Natural killer cell (primary cell): Measurements from ENCODE around the gene PAFAH1B1. TPM values are rescaled to one million over a fixed set of nuclear protein-coding genes. Genes with fewer than 3 reads are reported as not detected.

Source experiments
- ATAC-seq, 3 donors: fragments of 150-1000 bp in 2 of 3; fragments of 200-7000 bp in 1 of 3; cut with Tn5 transposase; 1 replicate in 1 of 3; 2 replicates in 2 of 3; pipeline ENCODE4 v1.10.0; 2021; ENCODE audit warnings: mild to moderate bottlenecking in 2 of 3, moderate library complexity in 2 of 3
- DNase-seq, 2 donors: peaks; one replicate each; pipeline versions ENCODE4 v3.0.0 to v3.0.0-alpha.2; 2013 to 2021; ENCODE audit warnings: mixed read lengths in 1 of 2
- H3K27ac ChIP-seq: one replicate; pipeline ENCODE4 v1.5.1; 2013; ENCODE audit warnings: mild to moderate bottlenecking, low read length
- H3K27me3 ChIP-seq: one replicate; pipeline ENCODE4 v1.6.1; 2013; ENCODE audit warnings: low read length; ENCODE audit not compliant: control insufficient read depth, insufficient read depth
- H3K36me3 ChIP-seq: one replicate; pipeline ENCODE4 v1.6.1; 2013; ENCODE audit warnings: low read length; ENCODE audit not compliant: control insufficient read depth, insufficient read depth
- H3K4me1 ChIP-seq: one replicate; pipeline ENCODE4 v1.6.1; 2013; ENCODE audit warnings: low read length; ENCODE audit not compliant: control insufficient read depth, insufficient read depth
- H3K4me3 ChIP-seq: one replicate; pipeline ENCODE4 v1.5.1; 2013; ENCODE audit warnings: low read length
- H3K9me3 ChIP-seq: one replicate; pipeline ENCODE4 v1.6.1; 2013; ENCODE audit warnings: low read length; ENCODE audit not compliant: control insufficient read depth, insufficient read depth
- H3K27ac Mint-ChIP-seq, 2 donors: one replicate each; pipeline ENCODE4 v1.8.0; 2022; ENCODE audit warnings: mild to moderate bottlenecking in 2 of 2, mixed read lengths in 2 of 2, moderate library complexity in 1 of 2
- H3K27me3 Mint-ChIP-seq, 2 donors: one replicate each; pipeline ENCODE4 v1.8.0; 2022; ENCODE audit warnings: low read depth in 2 of 2, mixed read lengths in 2 of 2
- H3K36me3 Mint-ChIP-seq: one replicate; pipeline ENCODE4 v1.8.0; 2022; ENCODE audit warnings: mixed read lengths
- H3K4me1 Mint-ChIP-seq, 2 donors: one replicate each; pipeline ENCODE4 v1.8.0; 2022; ENCODE audit warnings: mixed read lengths in 2 of 2
- H3K4me3 Mint-ChIP-seq: one replicate; pipeline ENCODE4 v1.8.0; 2022; ENCODE audit warnings: mild to moderate bottlenecking, moderate library complexity, mixed read lengths
- H3K9me3 Mint-ChIP-seq, 2 donors: one replicate each; pipeline ENCODE4 v1.8.0; 2022; ENCODE audit warnings: mixed read lengths in 2 of 2
- WGBS: methylation state at CpG from one replicate; pipeline ENCODE4 v1.1.7; 2013; ENCODE audit warnings: missing lambda C conversion rate; ENCODE audit not compliant: insufficient coverage; 5-methylcytosine and 5-hydroxymethylcytosine counted together
- intact Hi-C: fragments of 100-400 bp; cut with micrococcal nuclease; formaldehyde crosslinking; loops from one replicate; pipeline ENCODE4 v1.14.2; 2022
- total RNA-seq, 4 donors: library from RNA; stranded (reverse); fragments of 120-200 nt in 1 of 4; gene quantifications; one replicate each; pipeline versions ENCODE4 v1.2.3 to v1.2.4, GENCODE V29; 2013 to 2022
- TF ChIP-seq, protein P1 (sequence below): fragments of 200-600 bp; IDR thresholded peaks from one replicate; pipeline ENCODE4 v1.8.0; 2022; ENCODE audit warnings: antibody characterized with exemption

Gene PAFAH1B1
- total RNA-seq, 3 donors from 2014 or later (not counting 1 experiment from before 2014, with no cell fraction given): 138 to 176 (median 165) TPM

DNA sequence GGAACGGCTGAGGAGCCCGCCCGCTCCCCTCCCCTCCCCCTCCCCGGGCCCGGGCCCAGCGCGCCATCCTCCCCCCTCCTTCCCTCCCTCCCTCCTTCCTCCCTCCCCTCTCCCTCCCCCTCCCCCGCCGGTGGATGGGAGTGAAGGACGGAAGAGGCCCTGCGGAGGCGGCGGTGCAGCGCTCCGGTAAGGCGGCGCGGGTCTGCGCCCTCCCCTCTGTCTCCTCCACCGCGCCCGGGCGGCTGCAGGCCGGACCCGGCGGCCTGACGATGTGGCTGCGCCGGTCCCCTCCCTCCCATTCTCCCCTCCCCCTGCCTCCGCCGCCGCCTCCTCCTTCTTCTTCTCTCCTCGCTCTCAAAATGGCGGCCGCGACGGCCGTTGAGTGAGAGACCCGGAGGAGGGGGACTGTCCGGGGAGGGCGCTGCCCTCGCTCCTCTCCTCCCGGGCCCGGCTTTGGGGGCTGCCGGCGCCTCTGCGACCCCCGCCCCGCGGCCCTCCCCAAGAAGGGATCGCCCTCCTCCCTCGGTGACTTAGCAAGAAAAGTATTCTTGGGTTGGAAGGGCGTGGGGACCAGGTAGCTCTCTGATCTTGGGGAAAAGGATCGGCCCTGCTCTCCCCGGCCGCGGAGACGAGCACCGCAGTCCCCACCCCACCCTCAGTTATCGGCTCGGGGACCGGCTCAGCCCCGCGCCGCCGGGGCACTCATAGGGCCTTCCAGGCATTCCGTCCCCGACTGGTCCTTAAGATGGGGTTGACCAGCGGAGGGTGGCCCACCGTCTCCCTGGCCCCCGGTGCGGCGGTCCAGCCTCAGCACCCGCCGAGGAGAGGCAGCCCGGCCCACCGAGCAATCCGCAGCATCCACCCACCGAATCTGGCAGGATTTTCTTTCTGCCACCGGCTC lies 617 bp downstream of the PAFAH1B1 start:
- ATAC-seq: peak; percentile 59 to 77 (median 60)
- H3K27me3 Mint-ChIP-seq: no peaks in the 10 kb centered on the region
- Histone ChIP-seq H3K4me3 (peak overlapping the region; percentile 66), H3K4me1 (peaks cover 22% of the 10 kb centered on the region), H3K27ac (peak overlapping the region; percentile 99), H3K27me3 (no peaks in the 10 kb centered on the region), H3K36me3 (no peaks in the 10 kb centered on the region), H3K9me3 (no peaks in the 10 kb centered on the region)
- no peaks in the 10 kb centered on the region for H3K36me3 Mint-ChIP-seq
- TF ChIP-seq, protein P1, sequence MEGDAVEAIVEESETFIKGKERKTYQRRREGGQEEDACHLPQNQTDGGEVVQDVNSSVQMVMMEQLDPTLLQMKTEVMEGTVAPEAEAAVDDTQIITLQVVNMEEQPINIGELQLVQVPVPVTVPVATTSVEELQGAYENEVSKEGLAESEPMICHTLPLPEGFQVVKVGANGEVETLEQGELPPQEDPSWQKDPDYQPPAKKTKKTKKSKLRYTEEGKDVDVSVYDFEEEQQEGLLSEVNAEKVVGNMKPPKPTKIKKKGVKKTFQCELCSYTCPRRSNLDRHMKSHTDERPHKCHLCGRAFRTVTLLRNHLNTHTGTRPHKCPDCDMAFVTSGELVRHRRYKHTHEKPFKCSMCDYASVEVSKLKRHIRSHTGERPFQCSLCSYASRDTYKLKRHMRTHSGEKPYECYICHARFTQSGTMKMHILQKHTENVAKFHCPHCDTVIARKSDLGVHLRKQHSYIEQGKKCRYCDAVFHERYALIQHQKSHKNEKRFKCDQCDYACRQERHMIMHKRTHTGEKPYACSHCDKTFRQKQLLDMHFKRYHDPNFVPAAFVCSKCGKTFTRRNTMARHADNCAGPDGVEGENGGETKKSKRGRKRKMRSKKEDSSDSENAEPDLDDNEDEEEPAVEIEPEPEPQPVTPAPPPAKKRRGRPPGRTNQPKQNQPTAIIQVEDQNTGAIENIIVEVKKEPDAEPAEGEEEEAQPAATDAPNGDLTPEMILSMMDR: no peak
- H3K4me1 Mint-ChIP-seq: peaks cover 34 to 40% of the 10 kb centered on the region in 2 donors
- intact Hi-C loops: loop anchor here (2.0 to 5.0 kb wide), 2 partner anchors 63 to 81 kb away; no protein-coding TSS in a partner anchor
- no peaks in the 10 kb centered on the region for H3K9me3 Mint-ChIP-seq
- peak overlapping the region; percentile 88 to 93 for H3K27ac Mint-ChIP-seq
- WGBS: under 1% methylated on average over 62 of the region's 80 CpGs
- peak; percentile 74 to 89 for DNase-seq
- peak overlapping the region; percentile 93 for H3K4me3 Mint-ChIP-seq

DNA sequence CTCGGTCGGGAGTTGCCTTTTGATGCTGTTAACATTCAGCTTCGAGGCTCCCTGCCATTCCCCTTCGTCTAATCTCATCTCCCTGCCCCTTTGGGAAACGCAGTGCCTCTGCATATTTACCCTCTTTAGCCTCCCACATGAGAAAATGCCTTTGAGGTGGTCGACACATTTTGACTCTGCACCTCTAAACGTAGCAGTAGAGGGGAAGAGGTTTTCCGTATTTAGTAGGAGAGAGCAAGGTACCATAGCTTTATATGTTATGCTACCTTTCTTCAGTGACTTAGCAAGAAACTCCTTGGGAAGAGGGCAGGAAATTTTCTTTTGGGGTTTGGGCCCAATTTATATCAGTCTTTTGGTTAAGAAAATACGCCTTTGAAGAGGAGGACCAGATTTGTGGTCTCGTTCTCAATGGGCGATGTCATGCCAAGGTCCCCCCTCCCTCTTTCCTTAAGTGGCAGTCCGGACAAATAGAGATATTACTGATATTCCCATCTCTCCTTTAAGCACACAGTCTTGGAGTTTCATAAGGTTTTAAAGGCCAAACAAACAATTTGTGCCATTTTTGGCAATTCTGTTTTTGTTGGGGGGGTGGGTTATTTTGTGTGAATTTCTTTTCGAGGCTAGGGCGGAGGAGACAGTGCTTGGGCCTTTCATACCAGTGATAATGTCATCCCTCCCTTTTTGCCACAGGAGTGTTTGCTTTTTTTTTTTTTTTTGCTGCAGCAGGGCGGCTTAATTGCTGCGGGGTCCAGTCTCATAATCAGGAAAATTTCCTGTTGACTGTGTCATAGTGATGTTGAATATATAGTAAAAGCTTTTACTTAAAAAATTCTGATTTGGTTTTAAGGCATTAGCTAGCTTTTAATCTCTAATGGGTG lies 1.5 kb downstream of the PAFAH1B1 start:
- H3K36me3 ChIP-seq: no peaks in the 10 kb centered on the region
- TF ChIP-seq, protein P1: no peak
- no peaks in the 10 kb centered on the region for H3K9me3 ChIP-seq
- H3K27ac ChIP-seq: peak overlapping the region; percentile 99
- no peaks in the 10 kb centered on the region for H3K27me3 Mint-ChIP-seq
- H3K27me3 ChIP-seq: no peaks in the 10 kb centered on the region
- 10% methylated on average over 16 of the region's 16 CpGs for WGBS
- ATAC-seq: no peak
- H3K4me1 Mint-ChIP-seq: peaks cover 40 to 47% of the 10 kb centered on the region in 2 donors
- peak overlapping the region; percentile 88 to 93 for H3K27ac Mint-ChIP-seq
- intact Hi-C loops: loop anchor here (5.0 kb wide), 1 partner anchor 62 kb away; no protein-coding TSS in a partner anchor
- peak in 1 of 2 donors; percentile 47 for DNase-seq
- H3K4me3 Mint-ChIP-seq: peak overlapping the region; percentile 93
- H3K4me3 ChIP-seq: peak overlapping the region; percentile 66
- H3K36me3 Mint-ChIP-seq: no peaks in the 10 kb centered on the region
- peaks cover 22% of the 10 kb centered on the region for H3K4me1 ChIP-seq
- no peaks in the 10 kb centered on the region for H3K9me3 Mint-ChIP-seq

DNA sequence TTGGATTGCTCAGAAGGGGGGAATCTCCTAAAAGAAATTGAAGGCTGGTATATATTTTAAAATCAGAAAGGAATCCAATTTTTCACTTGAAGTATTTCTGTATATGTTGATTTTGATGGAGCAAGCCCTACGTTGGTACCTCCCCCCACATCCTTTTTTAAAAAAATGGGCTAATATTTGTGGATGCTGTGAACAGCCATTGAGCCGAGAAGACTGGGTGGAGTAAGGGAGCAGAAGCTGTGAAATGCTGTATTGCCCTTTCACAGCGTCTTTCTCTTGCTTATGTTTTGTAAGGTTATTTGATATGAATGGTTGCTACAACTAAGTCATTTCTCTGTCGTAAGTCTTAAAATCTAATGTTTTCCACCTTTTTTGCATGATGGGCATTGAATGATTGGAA lies 2.3 kb downstream of the PAFAH1B1 start:
- Mint-ChIP-seq H3K4me1 (peaks cover 40 to 47% of the 10 kb centered on the region in 2 donors), H3K36me3 (no peaks in the 10 kb centered on the region), H3K4me3 (peak overlapping the region; percentile 93), H3K27ac (peak overlapping the region; percentile 88 to 93), H3K27me3 (no peaks in the 10 kb centered on the region), H3K9me3 (no peaks in the 10 kb centered on the region)
- Histone ChIP-seq H3K9me3 (no peaks in the 10 kb centered on the region), H3K27ac (no peak overlapping the region), H3K27me3 (no peaks in the 10 kb centered on the region), H3K4me3 (no peak overlapping the region), H3K36me3 (no peaks in the 10 kb centered on the region), H3K4me1 (peaks cover 22% of the 10 kb centered on the region)
- 39% methylated on average over 3 of the region's 4 CpGs for WGBS
- intact Hi-C loops: no loop called here
- DNase-seq (peak in 1 of 2 donors; percentile 29), ATAC-seq (no peak)
- TF ChIP-seq, protein P1: no peak
